ENCODE measurements around the gene SUGCT.
"Not testable (repeated sequence)": the region's sequence is repeated elsewhere in the genome, so short reads cannot be mapped to it uniquely, and the experiment has no call there.

Gene SUGCT

GRCh38 chr7:40244226-40244625, 109.4 kb downstream of the SUGCT start:
- H3K36me3 Mint-ChIP-seq: no peaks in the 10 kb centered on the region
- no peaks in the 10 kb centered on the region for H3K27me3 Mint-ChIP-seq
- H3K4me3 Mint-ChIP-seq: no peak overlapping the region
- H3K4me1 Mint-ChIP-seq: no peaks in the 10 kb centered on the region
- H3K9me3 Mint-ChIP-seq: no peaks in the 10 kb centered on the region
- no peak overlapping the region for H3K27ac Mint-ChIP-seq

- Mint-ChIP-seq H3K9me3 (no peaks in the 10 kb centered on the region), H3K4me1 (no peaks in the 10 kb centered on the region), H3K36me3 (no peaks in the 10 kb centered on the region), H3K27ac (no peak overlapping the region), H3K4me3 (no peak overlapping the region), H3K27me3 (no peaks in the 10 kb centered on the region)
These were observed 113.9 kb downstream of the SUGCT start for GRCh38 chr7:40248681-40249080.

GRCh38 chr7:40253444-40253843, 118.6 kb downstream of the SUGCT start:
- not testable (repeated sequence) for H3K27ac Mint-ChIP-seq, H3K9me3 Mint-ChIP-seq, H3K4me1 Mint-ChIP-seq, H3K36me3 Mint-ChIP-seq, H3K27me3 Mint-ChIP-seq, H3K4me3 Mint-ChIP-seq

GRCh38 chr7:40263752-40264390, 129.1 kb downstream of the SUGCT start:
- no peaks in the 10 kb centered on the region for H3K9me3 Mint-ChIP-seq
- H3K4me1 Mint-ChIP-seq: peaks cover 18% of the 10 kb centered on the region
- no peaks in the 10 kb centered on the region for H3K36me3 Mint-ChIP-seq
- no peak overlapping the region for H3K4me3 Mint-ChIP-seq
- no peak overlapping the region for H3K27ac Mint-ChIP-seq
- no peaks in the 10 kb centered on the region for H3K27me3 Mint-ChIP-seq

- Mint-ChIP-seq H3K36me3 (no peaks in the 10 kb centered on the region), H3K4me1 (peaks cover 18% of the 10 kb centered on the region), H3K9me3 (peaks cover 5% of the 10 kb centered on the region), H3K4me3 (no peak overlapping the region), H3K27ac (no peak overlapping the region), H3K27me3 (no peaks in the 10 kb centered on the region)
These were observed 132.8 kb downstream of the SUGCT start for GRCh38 chr7:40267583-40267982.

GRCh38 chr7:40268810-40269209, 134.0 kb downstream of the SUGCT start:
- not testable (repeated sequence) for H3K27ac Mint-ChIP-seq, H3K27me3 Mint-ChIP-seq, H3K36me3 Mint-ChIP-seq, H3K4me3 Mint-ChIP-seq, H3K9me3 Mint-ChIP-seq
- H3K4me1 Mint-ChIP-seq: peaks cover 11% of the 10 kb centered on the region

GRCh38 chr7:40276061-40276460, 141.3 kb downstream of the SUGCT start:
- H3K36me3 Mint-ChIP-seq: peaks cover 9% of the 10 kb centered on the region
- peaks cover 12% of the 10 kb centered on the region for H3K9me3 Mint-ChIP-seq
- no peak overlapping the region for H3K27ac Mint-ChIP-seq
- H3K27me3 Mint-ChIP-seq: no peaks in the 10 kb centered on the region
- H3K4me3 Mint-ChIP-seq: no peak overlapping the region
- H3K4me1 Mint-ChIP-seq: no peaks in the 10 kb centered on the region

- Mint-ChIP-seq H3K9me3 (peaks cover 7% of the 10 kb centered on the region), H3K36me3 (peaks cover 9% of the 10 kb centered on the region), H3K4me3 (no peak overlapping the region), H3K27me3 (no peaks in the 10 kb centered on the region), H3K27ac (no peak overlapping the region), H3K4me1 (no peaks in the 10 kb centered on the region)
These were observed 145.2 kb downstream of the SUGCT start for GRCh38 chr7:40279991-40280390.

- H3K27ac Mint-ChIP-seq: no peak overlapping the region
- peaks cover 7% of the 10 kb centered on the region for H3K9me3 Mint-ChIP-seq
- H3K4me1 Mint-ChIP-seq: no peaks in the 10 kb centered on the region
- no peak overlapping the region for H3K4me3 Mint-ChIP-seq
- H3K27me3 Mint-ChIP-seq: no peaks in the 10 kb centered on the region
- H3K36me3 Mint-ChIP-seq: peaks cover 8% of the 10 kb centered on the region
These were observed 148.1 kb downstream of the SUGCT start for GRCh38 chr7:40282858-40283257.

- peaks cover 7% of the 10 kb centered on the region for H3K9me3 Mint-ChIP-seq
- no peaks in the 10 kb centered on the region for H3K27me3 Mint-ChIP-seq
- H3K4me3 Mint-ChIP-seq: no peak overlapping the region
- peaks cover 5% of the 10 kb centered on the region for H3K36me3 Mint-ChIP-seq
- no peaks in the 10 kb centered on the region for H3K4me1 Mint-ChIP-seq
- no peak overlapping the region for H3K27ac Mint-ChIP-seq
These were observed 148.6 kb downstream of the SUGCT start for GRCh38 chr7:40283391-40283790.

GRCh38 chr7:40288827-40289226, 154.0 kb downstream of the SUGCT start:
- H3K27ac Mint-ChIP-seq: no peak overlapping the region
- H3K9me3 Mint-ChIP-seq: peaks cover 5% of the 10 kb centered on the region
- peaks cover 2% of the 10 kb centered on the region for H3K27me3 Mint-ChIP-seq
- no peaks in the 10 kb centered on the region for H3K4me1 Mint-ChIP-seq
- H3K36me3 Mint-ChIP-seq: peaks cover 2% of the 10 kb centered on the region
- H3K4me3 Mint-ChIP-seq: no peak overlapping the region

- Mint-ChIP-seq H3K27me3 (no peaks in the 10 kb centered on the region), H3K27ac (peak overlapping the region; percentile 1), H3K4me1 (peaks cover 10% of the 10 kb centered on the region), H3K36me3 (no peaks in the 10 kb centered on the region), H3K9me3 (no peaks in the 10 kb centered on the region), H3K4me3 (no peak overlapping the region)
These were observed 163.0 kb downstream of the SUGCT start for GRCh38 chr7:40297741-40298311.

GRCh38 chr7:40298421-40298820, 163.6 kb downstream of the SUGCT start:
- no peak overlapping the region for H3K4me3 Mint-ChIP-seq
- H3K27ac Mint-ChIP-seq: no peak overlapping the region
- no peaks in the 10 kb centered on the region for H3K27me3 Mint-ChIP-seq
- H3K36me3 Mint-ChIP-seq: no peaks in the 10 kb centered on the region
- H3K4me1 Mint-ChIP-seq: peaks cover 10% of the 10 kb centered on the region
- no peaks in the 10 kb centered on the region for H3K9me3 Mint-ChIP-seq

GRCh38 chr7:40299097-40299496, 164.3 kb downstream of the SUGCT start:
- Mint-ChIP-seq H3K27me3 (no peaks in the 10 kb centered on the region), H3K4me1 (peaks cover 10% of the 10 kb centered on the region), H3K27ac (no peak overlapping the region), H3K4me3 (no peak overlapping the region), H3K36me3 (no peaks in the 10 kb centered on the region), H3K9me3 (no peaks in the 10 kb centered on the region)

GRCh38 chr7:40300146-40300670, 165.4 kb downstream of the SUGCT start:
- no peaks in the 10 kb centered on the region for H3K36me3 Mint-ChIP-seq
- H3K4me1 Mint-ChIP-seq: peaks cover 10% of the 10 kb centered on the region
- H3K4me3 Mint-ChIP-seq: no peak overlapping the region
- H3K27me3 Mint-ChIP-seq: no peaks in the 10 kb centered on the region
- no peak overlapping the region for H3K27ac Mint-ChIP-seq
- no peaks in the 10 kb centered on the region for H3K9me3 Mint-ChIP-seq

- no peaks in the 10 kb centered on the region for H3K27me3 Mint-ChIP-seq
- no peak overlapping the region for H3K4me3 Mint-ChIP-seq
- H3K36me3 Mint-ChIP-seq: no peaks in the 10 kb centered on the region
- H3K4me1 Mint-ChIP-seq: peaks cover 10% of the 10 kb centered on the region
- H3K9me3 Mint-ChIP-seq: no peaks in the 10 kb centered on the region
- no peak overlapping the region for H3K27ac Mint-ChIP-seq
These were observed 166.8 kb downstream of the SUGCT start for GRCh38 chr7:40301486-40302068.
